Fibroblast of skin of back (primary cell): ENCODE results near the gene HSPBP1. TPM values are rescaled to one million over a fixed set of nuclear protein-coding genes. Genes with fewer than 3 reads are reported as not detected.
"Not testable (repeated sequence)": the region's sequence is repeated elsewhere in the genome, so short reads cannot be mapped to it uniquely, and the experiment has no call there.

Source experiments
- DNase-seq: peaks from one replicate; pipeline ENCODE4 v3.0.0-alpha.2; 2013
- polyA plus RNA-seq, 2 experiments: library from polyadenylated mRNA; unstranded; fragments of 120-200 nt; gene quantifications; one replicate each; pipeline ENCODE4 v1.2.1, GENCODE V29; 2013; ENCODE audit not compliant: insufficient read length in 2 of 2

The HSPBP1 gene, protein sequence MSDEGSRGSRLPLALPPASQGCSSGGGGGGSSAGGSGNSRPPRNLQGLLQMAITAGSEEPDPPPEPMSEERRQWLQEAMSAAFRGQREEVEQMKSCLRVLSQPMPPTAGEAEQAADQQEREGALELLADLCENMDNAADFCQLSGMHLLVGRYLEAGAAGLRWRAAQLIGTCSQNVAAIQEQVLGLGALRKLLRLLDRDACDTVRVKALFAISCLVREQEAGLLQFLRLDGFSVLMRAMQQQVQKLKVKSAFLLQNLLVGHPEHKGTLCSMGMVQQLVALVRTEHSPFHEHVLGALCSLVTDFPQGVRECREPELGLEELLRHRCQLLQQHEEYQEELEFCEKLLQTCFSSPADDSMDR
- polyA plus RNA-seq (2013, experiment 1 of 2; ENCODE audit: insufficient read length): 49.9 TPM
- polyA plus RNA-seq (2013, experiment 2 of 2; ENCODE audit: insufficient read length): 28.1 TPM

- DNase-seq: peak; percentile 93
These were observed at the start of gene HSPBP1 for GRCh38 chr19:55279770-55280643. HSPBP1 (minus strand) TSS chr19:55280110; CDS start chr19:55279608, 502 bp downstream.

DNA sequence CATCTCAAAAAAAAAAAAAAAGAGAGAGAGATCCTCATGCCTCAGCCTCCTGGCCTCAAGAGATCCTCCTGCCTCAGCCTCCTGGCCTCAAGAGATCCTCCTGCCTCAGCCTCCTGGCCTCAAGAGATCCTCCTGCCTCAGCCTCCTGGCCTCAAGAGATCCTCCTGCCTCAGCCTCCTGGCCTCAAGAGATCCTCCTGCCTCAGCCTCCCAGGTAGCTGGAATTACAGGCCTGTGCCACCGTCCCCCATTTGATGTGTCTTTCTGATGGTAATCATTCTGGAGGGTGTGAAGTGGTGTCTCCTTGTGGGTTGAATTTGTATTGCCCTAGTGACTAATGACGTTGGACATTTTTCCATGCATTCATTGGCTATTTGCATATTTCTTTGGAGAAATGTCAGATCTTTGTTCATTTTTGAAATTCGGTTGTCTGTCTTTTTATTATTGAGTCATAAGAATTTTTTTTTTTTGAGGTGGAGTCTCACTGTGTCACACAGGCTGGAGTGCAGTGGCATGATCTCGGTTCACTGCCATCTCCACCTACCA lies 48.9 kb upstream of the HSPBP1 start:
- not testable (repeated sequence) for DNase-seq

DNA sequence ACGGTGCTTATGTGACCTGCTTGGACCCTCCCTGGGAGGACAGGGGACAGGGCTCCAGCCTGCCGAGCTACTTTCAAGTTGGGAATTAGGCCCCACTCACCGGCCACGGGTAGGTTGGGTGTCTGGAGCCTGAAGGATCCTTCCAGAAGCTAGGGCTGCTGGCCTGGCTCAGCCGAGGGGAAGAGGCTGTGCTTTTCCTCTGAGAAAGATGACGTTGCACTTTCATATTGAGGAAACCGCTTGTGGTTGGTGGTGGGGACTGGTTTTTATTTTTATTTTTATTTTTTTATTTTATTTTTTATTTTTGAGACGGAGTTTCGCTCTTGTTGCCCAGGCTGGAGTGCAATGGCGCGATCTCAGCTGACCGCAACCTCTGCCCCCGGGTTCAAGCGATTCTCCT lies 45.3 kb upstream of the HSPBP1 start, which contains the start of gene TMEM150B:
Gene TMEM150B, minus strand, starts transcription at position 170 of the 400 bp plus-strand sequence. CDS start 4,305 bp downstream, outside the sequence.
- no peak for DNase-seq

DNA sequence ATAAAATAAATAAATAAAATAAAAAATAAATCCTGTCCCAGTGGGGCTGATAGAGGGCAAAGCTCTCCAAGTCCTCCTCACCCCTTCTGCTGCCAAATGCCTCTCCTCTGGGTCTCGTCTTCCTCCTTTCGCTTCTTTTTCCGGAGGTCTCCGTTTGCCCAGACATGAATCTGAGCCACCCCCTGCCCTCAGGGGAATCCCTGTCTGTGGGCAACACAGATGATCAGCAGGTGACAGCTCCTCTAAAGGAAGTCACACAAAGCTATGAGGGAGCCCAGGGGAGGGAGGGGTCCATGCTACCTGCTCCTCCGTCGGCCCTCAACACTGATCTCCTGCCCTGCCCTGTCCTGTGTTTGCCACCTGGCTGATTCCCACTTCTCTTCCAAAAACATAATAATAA lies 44.8 kb upstream of the HSPBP1 start:
- no peak for DNase-seq

GRCh38 chr19:55322204-55322885 lies 42.4 kb upstream of the HSPBP1 start:
- DNase-seq: no peak

DNA sequence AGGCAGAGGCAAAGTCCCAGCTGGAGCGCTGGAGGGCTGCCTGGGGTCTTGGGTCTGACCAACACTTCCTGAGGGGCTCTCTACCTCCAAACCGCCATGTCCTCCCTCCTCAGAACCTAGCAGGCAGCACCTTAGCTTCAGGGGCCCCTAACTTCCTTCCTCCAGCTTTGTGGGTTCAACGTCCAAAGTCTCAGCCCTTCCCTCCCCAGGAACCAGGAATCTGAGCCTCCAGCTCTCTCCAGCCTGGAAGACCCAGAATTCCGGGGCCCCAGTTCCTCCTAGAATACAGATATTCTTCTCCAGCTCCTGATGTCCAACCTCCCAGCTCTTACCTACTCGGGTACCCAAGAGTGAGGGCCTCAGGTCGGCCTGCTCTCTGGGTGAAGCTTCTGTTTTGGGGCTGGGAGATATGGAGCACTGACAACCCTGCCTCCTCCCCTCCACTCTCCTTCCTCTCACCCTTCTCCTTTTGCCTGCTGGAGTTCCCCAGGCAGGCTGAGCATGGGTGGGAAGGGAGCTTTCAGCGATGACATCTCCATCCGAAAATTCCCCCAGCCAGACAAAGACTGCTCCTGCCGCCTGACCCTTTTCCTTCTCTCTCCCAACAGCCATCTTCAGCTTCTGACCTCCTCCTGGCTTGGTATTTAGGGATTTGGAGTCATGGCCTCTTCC lies 41.7 kb upstream of the HSPBP1 start:
- no peak for DNase-seq

GRCh38 chr19:55320844-55321419 lies 41.0 kb upstream of the HSPBP1 start:
- DNase-seq: no peak

DNA sequence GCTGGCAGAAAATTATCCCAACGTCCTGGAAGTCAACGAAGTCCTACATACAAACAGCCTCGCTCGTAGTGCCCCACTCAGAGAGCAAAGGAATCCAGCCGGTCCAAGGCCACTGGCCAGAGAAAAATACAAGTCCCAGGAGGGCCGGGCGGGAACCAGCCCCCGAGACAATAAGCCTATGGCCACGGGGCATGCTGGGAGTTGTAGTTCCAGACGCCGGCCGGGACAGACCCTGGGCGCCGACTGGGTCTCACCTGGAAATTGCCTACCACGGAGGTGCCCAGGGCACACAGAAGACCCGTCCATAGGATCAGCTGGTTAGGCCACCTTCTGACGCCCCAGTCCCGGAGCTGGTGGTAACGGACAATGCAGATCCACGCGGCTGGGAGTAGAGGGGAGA lies 39.9 kb upstream of the HSPBP1 start:
- peak; percentile 55 for DNase-seq

GRCh38 chr19:55316646-55317045 lies 36.7 kb upstream of the HSPBP1 start:
- no peak for DNase-seq

DNA sequence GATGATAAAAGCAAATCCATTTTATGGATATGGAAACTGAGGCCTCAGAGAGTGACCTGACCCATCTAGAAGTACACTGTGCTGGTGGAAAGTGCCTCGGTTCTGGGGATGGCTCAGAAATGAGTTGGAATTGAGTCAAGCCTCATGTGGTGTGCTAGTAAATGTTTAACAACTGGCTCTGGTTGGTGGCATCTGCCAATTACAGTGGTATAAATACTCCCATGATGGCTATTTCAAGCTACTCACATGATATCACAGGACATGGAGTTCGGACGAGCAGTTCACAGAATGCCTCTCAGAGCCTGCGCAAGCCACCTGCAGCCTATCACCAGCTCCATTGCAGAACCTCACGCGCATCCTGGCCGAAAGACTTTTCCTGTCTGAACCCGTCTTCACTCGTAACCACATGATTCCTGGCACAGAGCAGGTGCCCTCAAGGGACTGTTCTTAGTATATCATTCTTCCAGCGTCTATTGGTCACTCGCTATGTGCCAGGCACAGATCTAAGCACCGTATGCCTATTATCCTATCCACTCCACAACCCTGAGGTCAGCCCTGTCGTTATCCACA lies 36.1 kb upstream of the HSPBP1 start:
- DNase-seq: no peak

GRCh38 chr19:55314396-55314795 lies 34.5 kb upstream of the HSPBP1 start:
- DNase-seq: no peak

DNA sequence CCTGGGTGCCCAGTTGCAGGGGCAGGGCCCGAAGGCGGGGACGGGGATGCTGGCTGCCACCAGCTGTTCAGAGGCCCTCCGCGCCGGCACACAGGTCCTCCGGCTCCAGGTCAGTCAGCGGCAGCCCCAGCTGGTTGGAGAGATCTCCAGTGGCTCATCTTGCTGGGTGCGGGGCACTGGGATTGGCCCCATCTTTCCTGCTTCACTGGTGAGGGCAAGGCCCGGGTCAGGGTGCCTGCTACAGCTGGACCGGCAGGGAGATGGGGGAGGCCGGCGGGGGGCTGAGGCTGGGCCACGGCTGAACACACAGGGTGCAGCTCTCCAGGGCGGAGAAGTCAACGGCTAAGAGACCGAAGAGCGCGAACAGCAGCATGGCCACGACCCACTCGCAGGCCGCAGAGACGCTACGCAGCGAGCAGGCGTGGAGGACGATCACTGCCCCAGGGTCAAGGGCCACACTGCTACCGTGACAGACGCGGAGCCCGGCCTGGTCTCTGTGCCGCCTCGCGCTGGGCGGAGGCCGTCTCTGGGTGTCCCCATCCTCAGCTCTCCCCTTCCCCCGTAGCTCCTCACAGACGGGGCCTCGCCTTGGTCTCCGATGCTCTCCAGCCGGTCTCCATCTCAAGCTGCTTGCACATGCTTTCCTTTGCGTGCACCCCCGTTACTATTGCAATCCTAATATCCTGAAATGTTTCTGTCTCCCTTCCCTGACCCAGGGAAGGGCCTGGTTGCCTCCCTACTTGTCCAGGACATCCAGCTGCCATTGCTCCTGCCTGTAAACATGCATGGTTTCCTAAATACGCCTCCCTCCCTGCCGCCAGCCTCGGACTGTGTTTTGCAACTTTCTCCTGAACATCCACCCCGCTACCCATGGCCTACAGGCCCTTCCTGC lies 33.0 kb upstream of the HSPBP1 start:
- DNase-seq: no peak

- no peak for DNase-seq
These were observed 31.9 kb upstream of the HSPBP1 start for GRCh38 chr19:55311797-55312196.

GRCh38 chr19:55311397-55311796 lies 31.5 kb upstream of the HSPBP1 start:
- no peak for DNase-seq

DNA sequence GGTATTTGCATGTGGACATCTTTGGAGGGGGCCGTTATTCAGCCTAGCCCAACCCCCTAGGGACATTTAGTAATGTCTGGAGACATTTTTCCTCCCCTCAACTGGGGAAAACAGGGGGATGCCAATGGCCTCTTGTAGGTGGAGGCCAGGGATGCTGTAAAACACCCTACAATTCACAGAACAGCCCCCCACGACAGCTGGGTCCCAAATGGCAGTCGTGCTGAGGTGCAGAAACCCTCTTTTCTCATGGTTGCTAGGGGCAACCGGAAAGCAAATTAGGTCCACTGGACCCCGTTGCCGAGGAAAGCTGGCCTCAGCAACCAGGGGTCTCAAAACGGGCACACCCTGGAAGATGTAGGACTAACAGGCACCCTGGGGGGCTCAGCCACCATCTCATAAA lies 30.6 kb upstream of the HSPBP1 start:
- DNase-seq: no peak

DNA sequence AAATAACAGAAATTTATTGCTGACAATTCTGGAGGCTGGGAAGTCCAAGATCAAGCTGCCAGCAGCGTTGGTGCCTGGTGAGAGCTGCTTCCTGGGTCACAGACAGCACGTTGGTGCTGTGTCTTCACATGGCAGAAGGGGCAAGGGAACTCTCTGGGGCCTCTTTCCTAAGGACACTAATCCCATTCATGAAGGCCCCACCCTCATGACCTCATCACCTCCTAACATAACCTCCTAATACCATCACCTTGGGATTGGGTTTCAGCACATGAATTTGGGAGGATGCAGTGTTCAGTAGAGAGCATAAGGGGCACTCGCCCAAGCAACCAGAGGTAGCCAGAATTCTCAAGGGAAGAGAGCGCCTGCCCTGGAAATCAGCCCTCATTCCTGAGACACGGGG lies 29.5 kb upstream of the HSPBP1 start:
- DNase-seq: no peak

GRCh38 chr19:55308281-55308680 lies 28.4 kb upstream of the HSPBP1 start:
- DNase-seq: no peak

- DNase-seq: no peak
These were observed 26.8 kb upstream of the HSPBP1 start for GRCh38 chr19:55306712-55307111.

GRCh38 chr19:55305983-55306562 lies 26.2 kb upstream of the HSPBP1 start:
- no peak for DNase-seq

DNA sequence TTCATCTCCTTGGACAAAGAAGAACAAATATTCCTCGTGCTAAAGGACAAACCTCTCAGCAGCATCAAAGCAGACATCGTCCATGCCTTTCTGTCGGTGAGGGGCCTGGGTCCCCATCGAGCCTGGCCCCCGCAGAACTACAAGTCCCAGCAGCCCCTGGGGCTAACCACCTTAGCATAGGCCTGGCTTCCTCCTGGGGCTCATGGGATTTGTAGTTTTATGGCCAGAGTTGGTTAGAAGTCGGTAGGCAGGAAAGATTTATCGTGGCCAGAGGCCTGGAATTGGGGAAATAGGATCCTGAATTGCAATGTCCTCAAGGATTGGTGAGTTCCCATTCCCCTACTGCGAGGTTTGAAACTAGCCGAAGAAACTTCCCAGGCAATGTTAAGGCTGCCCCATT lies 25.6 kb upstream of the HSPBP1 start:
- DNase-seq: peak; percentile 21
